ENCODE data around the gene COMP. TPM values are rescaled to one million over a fixed set of nuclear protein-coding genes. Genes with fewer than 3 reads are reported as not detected.

Gene COMP
- total and polyA plus RNA-seq, 2 donors = 0.90 to 25.0 TPM

GRCh38 chr19:18764591-18765051 lies 26.5 kb downstream of the COMP start:
- no peak for DNase-seq (ENCODE audit: extremely low spot score)
- H3K4me3 ChIP-seq (ENCODE audit: low read depth, low read length) = no peak overlapping the region
- H3K4me1 ChIP-seq (ENCODE audit: insufficient read depth) = no peaks in the 10 kb centered on the region
- WGBS = 79% methylated on average over 4 of the region's 4 CpGs
- no peaks in the 10 kb centered on the region for H3K36me3 ChIP-seq (ENCODE audit: insufficient read depth)
- H3K27ac ChIP-seq (ENCODE audit: low read depth) = no peak overlapping the region

GRCh38 chr19:18763674-18764590 lies 27.2 kb downstream of the COMP start:
- Histone ChIP-seq H3K4me3 (ENCODE audit: low read depth, low read length) (no peak overlapping the region), H3K4me1 (ENCODE audit: insufficient read depth) (no peaks in the 10 kb centered on the region), H3K27ac (ENCODE audit: low read depth) (no peak overlapping the region), H3K36me3 (ENCODE audit: insufficient read depth) (no peaks in the 10 kb centered on the region)
- 83% methylated on average over 41 of the region's 41 CpGs for WGBS
- no peak for DNase-seq (ENCODE audit: extremely low spot score)

- H3K36me3 ChIP-seq (ENCODE audit: insufficient read depth) = no peaks in the 10 kb centered on the region
- no peaks in the 10 kb centered on the region for H3K4me1 ChIP-seq (ENCODE audit: insufficient read depth)
- no peak for DNase-seq (ENCODE audit: extremely low spot score)
- no peak overlapping the region for H3K27ac ChIP-seq (ENCODE audit: low read depth)
- 25% methylated on average over 34 of the region's 35 CpGs for WGBS
- H3K4me3 ChIP-seq (ENCODE audit: low read depth, low read length) = no peak overlapping the region
Measured at GRCh38 chr19:18762125-18763023, 28.7 kb downstream of the COMP start.

- Histone ChIP-seq H3K4me1 (ENCODE audit: insufficient read depth) (no peaks in the 10 kb centered on the region), H3K36me3 (ENCODE audit: insufficient read depth) (no peaks in the 10 kb centered on the region), H3K27ac (ENCODE audit: low read depth) (no peak overlapping the region), H3K4me3 (ENCODE audit: low read depth, low read length) (no peak overlapping the region)
- 89% methylated on average over 16 of the region's 16 CpGs for WGBS
- no peak for DNase-seq (ENCODE audit: extremely low spot score)
Measured at GRCh38 chr19:18761531-18762110, 29.5 kb downstream of the COMP start.

- no peak overlapping the region for H3K27ac ChIP-seq (ENCODE audit: low read depth)
- H3K4me1 ChIP-seq (ENCODE audit: insufficient read depth) = no peaks in the 10 kb centered on the region
- no peak for DNase-seq (ENCODE audit: extremely low spot score)
- H3K4me3 ChIP-seq (ENCODE audit: low read depth, low read length) = no peak overlapping the region
- 90% methylated on average over 27 of the region's 27 CpGs for WGBS
- no peaks in the 10 kb centered on the region for H3K36me3 ChIP-seq (ENCODE audit: insufficient read depth)
Measured at GRCh38 chr19:18760440-18761383, 30.4 kb downstream of the COMP start.

- 87% methylated on average over 22 of the region's 22 CpGs for WGBS
Measured at GRCh38 chr19:18759995-18760426, 31.1 kb downstream of the COMP start.

GRCh38 chr19:18759304-18759994 lies 31.7 kb downstream of the COMP start:
- DNase-seq (ENCODE audit: extremely low spot score) = no peak
- Histone ChIP-seq H3K27ac (ENCODE audit: low read depth) (no peak overlapping the region), H3K4me3 (ENCODE audit: low read depth, low read length) (no peak overlapping the region), H3K36me3 (ENCODE audit: insufficient read depth) (no peaks in the 10 kb centered on the region), H3K4me1 (ENCODE audit: insufficient read depth) (no peaks in the 10 kb centered on the region)
- 87% methylated on average over 19 of the region's 19 CpGs for WGBS

More at GRCh38 chr19:18759995-18760426, 31.1 kb downstream of the COMP start:
- Histone ChIP-seq H3K27ac (ENCODE audit: low read depth) (no peak overlapping the region), H3K36me3 (ENCODE audit: insufficient read depth) (no peaks in the 10 kb centered on the region), H3K4me1 (ENCODE audit: insufficient read depth) (no peaks in the 10 kb centered on the region), H3K4me3 (ENCODE audit: low read depth, low read length) (no peak overlapping the region)
- no peak for DNase-seq (ENCODE audit: extremely low spot score)

GRCh38 chr19:18756896-18757295 lies 34.2 kb downstream of the COMP start:
- Histone ChIP-seq H3K4me3 (ENCODE audit: low read depth, low read length) (no peak overlapping the region), H3K4me1 (ENCODE audit: insufficient read depth) (no peaks in the 10 kb centered on the region), H3K27ac (ENCODE audit: low read depth) (no peak overlapping the region), H3K36me3 (ENCODE audit: insufficient read depth) (no peaks in the 10 kb centered on the region)
- 88% methylated on average over 16 of the region's 16 CpGs for whole genome bisulfite sequencing
- DNase-seq (ENCODE audit: extremely low spot score) = no peak

- Histone ChIP-seq H3K27ac (ENCODE audit: low read depth) (no peak overlapping the region), H3K4me1 (ENCODE audit: insufficient read depth) (no peaks in the 10 kb centered on the region), H3K4me3 (ENCODE audit: low read depth, low read length) (no peak overlapping the region), H3K36me3 (ENCODE audit: insufficient read depth) (no peaks in the 10 kb centered on the region)
- DNase-seq (ENCODE audit: extremely low spot score) = no peak
- WGBS = 78% methylated on average over 4 of the region's 4 CpGs
Measured at GRCh38 chr19:18754501-18754900, 36.6 kb downstream of the COMP start.

- DNase-seq (ENCODE audit: extremely low spot score) = no peak
- Histone ChIP-seq H3K4me1 (ENCODE audit: insufficient read depth) (no peaks in the 10 kb centered on the region), H3K36me3 (ENCODE audit: insufficient read depth) (no peaks in the 10 kb centered on the region), H3K27ac (ENCODE audit: low read depth) (no peak overlapping the region), H3K4me3 (ENCODE audit: low read depth, low read length) (no peak overlapping the region)
- 95% methylated on average over 10 of the region's 10 CpGs for WGBS
Measured at GRCh38 chr19:18751571-18751970, 39.5 kb downstream of the COMP start.

- Histone ChIP-seq H3K36me3 (ENCODE audit: insufficient read depth) (no peaks in the 10 kb centered on the region), H3K27ac (ENCODE audit: low read depth) (no peak overlapping the region), H3K4me1 (ENCODE audit: insufficient read depth) (no peaks in the 10 kb centered on the region), H3K4me3 (ENCODE audit: low read depth, low read length) (no peak overlapping the region)
- no peak for DNase-seq (ENCODE audit: extremely low spot score)
- 93% methylated on average over 19 of the region's 19 CpGs for WGBS
Measured at GRCh38 chr19:18750295-18750970, 40.7 kb downstream of the COMP start.

All from urinary bladder (tissue), 4 donors.